ENCODE data around the gene DMWD. TPM values are rescaled to one million over a fixed set of nuclear protein-coding genes. Genes with fewer than 3 reads are reported as not detected.
"Not testable (repeated sequence)": the region's sequence is repeated elsewhere in the genome, so short reads cannot be mapped to it uniquely, and the experiment has no call there.

The DMWD gene
- total RNA-seq, 2 experiments from 2014 or later = 43.2 to 44.0 TPM

DNA sequence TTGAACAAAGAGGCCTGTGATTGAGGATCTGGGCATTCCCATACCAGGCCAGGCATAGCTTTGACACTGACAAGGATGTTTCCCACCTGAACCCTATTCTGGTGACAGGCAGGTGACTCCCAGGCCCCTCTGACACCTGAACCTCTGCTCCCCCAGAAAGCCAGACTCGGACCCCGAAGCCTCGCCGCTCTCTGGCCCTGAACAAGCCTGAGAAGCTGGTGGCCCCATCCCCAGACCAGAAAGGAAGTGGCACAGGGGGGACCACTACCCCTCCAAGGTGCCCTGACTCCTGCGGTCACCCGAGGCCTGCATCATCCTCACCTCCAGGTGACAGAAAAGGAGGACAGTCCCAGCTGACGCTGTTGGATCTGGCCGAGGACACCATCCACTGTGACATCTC is 38.3 kb downstream of the DMWD start:
- no peaks in the 10 kb centered on the region for H3K9me2 ChIP-seq (ENCODE audit: insufficient read depth, low read length)
- no peak overlapping the region for H2AFZ ChIP-seq (ENCODE audit: low read length)
- no peaks in the 10 kb centered on the region for H3K79me2 ChIP-seq (ENCODE audit: insufficient read depth, low read depth, low read length)
- no peaks in the 10 kb centered on the region for H3K36me3 ChIP-seq (ENCODE audit: insufficient read depth, low read length)
- H4K20me1 ChIP-seq (ENCODE audit: insufficient read depth, low read length) = no peaks in the 10 kb centered on the region
- H3K4me2 ChIP-seq (ENCODE audit: low read length) = no peak overlapping the region
- BruUV-seq (replicated peaks) = no TSS peak
- intact Hi-C loops (cut with micrococcal nuclease; ENCODE audit: unreplicated experiment) = no loop called here
- peaks cover 3% of the 10 kb centered on the region for H3K4me1 ChIP-seq (ENCODE audit: insufficient read depth, low read length, poor library complexity, severe bottlenecking)
- TF ChIP-seq EZH2phosphoT487 (IDR thresholded peaks at IDR 0.05; ENCODE audit: borderline replicate concordance, low read depth, low read length) = no peak
- TF ChIP-seq, protein P1, sequence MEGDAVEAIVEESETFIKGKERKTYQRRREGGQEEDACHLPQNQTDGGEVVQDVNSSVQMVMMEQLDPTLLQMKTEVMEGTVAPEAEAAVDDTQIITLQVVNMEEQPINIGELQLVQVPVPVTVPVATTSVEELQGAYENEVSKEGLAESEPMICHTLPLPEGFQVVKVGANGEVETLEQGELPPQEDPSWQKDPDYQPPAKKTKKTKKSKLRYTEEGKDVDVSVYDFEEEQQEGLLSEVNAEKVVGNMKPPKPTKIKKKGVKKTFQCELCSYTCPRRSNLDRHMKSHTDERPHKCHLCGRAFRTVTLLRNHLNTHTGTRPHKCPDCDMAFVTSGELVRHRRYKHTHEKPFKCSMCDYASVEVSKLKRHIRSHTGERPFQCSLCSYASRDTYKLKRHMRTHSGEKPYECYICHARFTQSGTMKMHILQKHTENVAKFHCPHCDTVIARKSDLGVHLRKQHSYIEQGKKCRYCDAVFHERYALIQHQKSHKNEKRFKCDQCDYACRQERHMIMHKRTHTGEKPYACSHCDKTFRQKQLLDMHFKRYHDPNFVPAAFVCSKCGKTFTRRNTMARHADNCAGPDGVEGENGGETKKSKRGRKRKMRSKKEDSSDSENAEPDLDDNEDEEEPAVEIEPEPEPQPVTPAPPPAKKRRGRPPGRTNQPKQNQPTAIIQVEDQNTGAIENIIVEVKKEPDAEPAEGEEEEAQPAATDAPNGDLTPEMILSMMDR (conservative IDR thresholded peaks at IDR 0.05; ENCODE audit: low read length) = no peak
- H3K27ac ChIP-seq (ENCODE audit: low read depth, low read length, poor library complexity, severe bottlenecking) = no peak overlapping the region
- no peak overlapping the region for H3K4me3 ChIP-seq (ENCODE audit: low read depth, low read length, poor library complexity, severe bottlenecking)
- no peaks in the 10 kb centered on the region for H3K9me3 ChIP-seq (ENCODE audit: low read length)
- DNase-seq (ENCODE audit: low spot score) = no peak
- CTCF ChIA-PET (ENCODE audit: unreplicated experiment) = interaction anchor here (0.6 kb wide), 1 partner anchor 1012 kb away, joined by 4 read pairs; no protein-coding TSS in a partner anchor
- POLR2A ChIA-PET = no interaction called here

DNA sequence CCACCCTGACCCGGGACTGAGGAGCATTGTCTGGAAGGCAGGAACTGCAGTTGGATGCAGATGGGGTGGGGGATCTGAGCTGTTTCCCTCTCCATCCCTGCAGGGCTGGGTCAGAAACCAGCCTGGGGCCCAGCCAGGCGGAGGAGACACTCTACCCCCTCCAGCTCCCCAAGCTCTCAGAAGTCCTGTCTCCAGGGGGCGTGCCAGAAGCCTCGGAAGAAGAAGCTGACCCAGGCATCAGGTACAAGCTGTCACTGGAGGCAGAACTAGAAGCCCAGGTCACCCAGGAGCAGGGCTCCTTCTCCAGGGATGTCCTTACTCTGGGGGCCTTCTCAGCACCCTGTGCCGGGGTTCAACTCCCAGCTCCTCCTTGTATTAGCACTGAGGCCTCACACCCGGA is 39.1 kb downstream of the DMWD start:
- DNase-seq (ENCODE audit: low spot score) = peak; percentile 47
- no peak for TF ChIP-seq EZH2phosphoT487 (IDR thresholded peaks at IDR 0.05; ENCODE audit: borderline replicate concordance, low read depth, low read length)
- TF ChIP-seq, protein P1 (conservative IDR thresholded peaks at IDR 0.05; ENCODE audit: low read length) = peak; percentile 73
- Histone ChIP-seq H3K36me3 (ENCODE audit: insufficient read depth, low read length) (no peaks in the 10 kb centered on the region), H3K79me2 (ENCODE audit: insufficient read depth, low read depth, low read length) (no peaks in the 10 kb centered on the region), H3K9me3 (ENCODE audit: low read length) (no peaks in the 10 kb centered on the region), H3K4me3 (ENCODE audit: low read depth, low read length, poor library complexity, severe bottlenecking) (no peak overlapping the region), H3K4me1 (ENCODE audit: insufficient read depth, low read length, poor library complexity, severe bottlenecking) (peaks cover 3% of the 10 kb centered on the region), H2AFZ (ENCODE audit: low read length) (peak overlapping the region; percentile 36; the same call in 1 of the 2 replicates), H3K4me2 (ENCODE audit: low read length) (no peak overlapping the region), H3K27ac (ENCODE audit: low read depth, low read length, poor library complexity, severe bottlenecking) (no peak overlapping the region), H3K9me2 (ENCODE audit: insufficient read depth, low read length) (no peaks in the 10 kb centered on the region), H4K20me1 (ENCODE audit: insufficient read depth, low read length) (no peaks in the 10 kb centered on the region)
- intact Hi-C loops (cut with micrococcal nuclease; ENCODE audit: unreplicated experiment) = no loop called here
- ChIA-PET CTCF (ENCODE audit: unreplicated experiment) (interaction anchor here (0.6 kb wide), 1 partner anchor 86 kb away, joined by 4 read pairs; no protein-coding TSS in a partner anchor), POLR2A (no interaction called here)
- BruUV-seq (replicated peaks) = no TSS peak

DNA sequence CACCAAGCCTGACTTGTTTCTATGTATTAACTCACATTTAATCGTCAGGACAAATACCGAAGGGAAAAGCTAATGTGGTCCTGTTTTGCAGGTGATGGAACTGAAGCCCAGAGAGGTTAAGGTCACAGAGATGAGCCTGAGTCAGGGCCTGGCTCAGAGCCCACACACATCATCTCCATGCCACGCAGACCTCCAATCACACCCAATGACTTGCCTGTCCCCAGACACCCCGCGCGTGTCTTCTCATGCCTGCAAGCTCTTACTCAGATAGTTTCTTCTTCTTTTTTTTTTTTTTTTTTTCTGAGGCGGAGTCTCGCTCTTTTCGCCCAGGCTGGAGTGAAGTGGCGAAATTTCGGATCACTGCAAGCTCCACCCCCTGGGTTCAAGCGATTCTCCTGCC is 40.0 kb downstream of the DMWD start:
- Histone ChIP-seq H3K4me3 (ENCODE audit: low read depth, low read length, poor library complexity, severe bottlenecking) (no peak overlapping the region), H4K20me1 (ENCODE audit: insufficient read depth, low read length) (no peaks in the 10 kb centered on the region), H3K27ac (ENCODE audit: low read depth, low read length, poor library complexity, severe bottlenecking) (no peak overlapping the region), H2AFZ (ENCODE audit: low read length) (no peak overlapping the region), H3K79me2 (ENCODE audit: insufficient read depth, low read depth, low read length) (no peaks in the 10 kb centered on the region), H3K9me2 (ENCODE audit: insufficient read depth, low read length) (no peaks in the 10 kb centered on the region), H3K4me1 (ENCODE audit: insufficient read depth, low read length, poor library complexity, severe bottlenecking) (peaks cover 3% of the 10 kb centered on the region), H3K9me3 (ENCODE audit: low read length) (no peaks in the 10 kb centered on the region), H3K36me3 (ENCODE audit: insufficient read depth, low read length) (no peaks in the 10 kb centered on the region), H3K4me2 (ENCODE audit: low read length) (no peak overlapping the region)
- POLR2A ChIA-PET = interaction anchor here (1.0 kb wide), 1 partner anchor 9 kb away, joined by 5 read pairs; no protein-coding TSS in a partner anchor
- BruUV-seq (replicated peaks) = no TSS peak
- TF ChIP-seq, protein P1 (conservative IDR thresholded peaks at IDR 0.05; ENCODE audit: low read length) = no peak
- no peak for TF ChIP-seq EZH2phosphoT487 (IDR thresholded peaks at IDR 0.05; ENCODE audit: borderline replicate concordance, low read depth, low read length)
- DNase-seq (ENCODE audit: low spot score) = no peak
- CTCF ChIA-PET (ENCODE audit: unreplicated experiment) = no interaction called here
- intact Hi-C loops (cut with micrococcal nuclease; ENCODE audit: unreplicated experiment) = no loop called here

DNA sequence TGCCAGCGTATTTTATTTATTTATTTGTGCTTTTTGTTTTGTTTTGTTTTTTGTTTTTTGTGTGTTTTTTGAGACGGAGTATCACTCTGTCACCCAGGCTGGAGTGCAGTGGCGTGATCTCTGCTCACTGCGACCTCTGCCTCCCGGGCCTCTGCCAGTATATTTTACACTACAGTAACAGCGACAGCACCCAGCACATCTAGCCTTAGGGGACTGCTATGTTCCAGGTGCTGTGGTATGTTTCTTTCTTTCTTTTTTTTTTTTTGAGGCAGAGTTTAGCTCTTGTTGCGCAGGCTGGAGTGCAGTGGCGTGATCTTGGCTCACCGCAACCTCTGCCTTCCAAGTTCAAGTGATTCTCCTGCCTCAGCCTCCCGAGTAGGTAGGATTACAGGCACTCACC is 41.2 kb downstream of the DMWD start:
- H3K79me2 ChIP-seq (ENCODE audit: insufficient read depth, low read depth, low read length); H3K27ac ChIP-seq (ENCODE audit: low read depth, low read length, poor library complexity, severe bottlenecking); H4K20me1 ChIP-seq (ENCODE audit: insufficient read depth, low read length); H3K36me3 ChIP-seq (ENCODE audit: insufficient read depth, low read length); H3K9me2 ChIP-seq (ENCODE audit: insufficient read depth, low read length); H3K9me3 ChIP-seq (ENCODE audit: low read length); intact Hi-C loops (cut with micrococcal nuclease; ENCODE audit: unreplicated experiment); H3K4me3 ChIP-seq (ENCODE audit: low read depth, low read length, poor library complexity, severe bottlenecking); H3K4me2 ChIP-seq (ENCODE audit: low read length); H3K4me1 ChIP-seq (ENCODE audit: insufficient read depth, low read length, poor library complexity, severe bottlenecking); CTCF ChIA-PET (ENCODE audit: unreplicated experiment); BruUV-seq (replicated peaks); DNase-seq (ENCODE audit: low spot score); H2AFZ ChIP-seq (ENCODE audit: low read length): not testable (repeated sequence)
- POLR2A ChIA-PET = interaction anchor here (0.6 kb wide), 1 partner anchor 34 kb away, joined by 4 read pairs; no protein-coding TSS in a partner anchor

Data from OCI-LY7 (cell line).